ENCODE data around the gene USP46.

The USP46 gene

GRCh38 chr4:52577624-52577962 is 81.5 kb downstream of the USP46 start:
- in situ Hi-C loops (cut with HindIII; ENCODE audit: low sequenced_read_pairs) = no loop called here
- no peak for TF ChIP-seq CTCF (IDR thresholded peaks at IDR 0.05; ENCODE audit: low read depth, low read length)
- DNase-seq (ENCODE audit: low read depth, low spot score) = no peak
- H3K4me3 ChIP-seq (ENCODE audit: low read depth, low read length) = no peak overlapping the region

GRCh38 chr4:52576961-52577623 is 82.0 kb downstream of the USP46 start:
- peak; percentile 22 for DNase-seq (ENCODE audit: low read depth, low spot score)
- in situ Hi-C loops (cut with HindIII; ENCODE audit: low sequenced_read_pairs) = no loop called here

GRCh38 chr4:52576326-52576725 is 82.8 kb downstream of the USP46 start:
- no peak overlapping the region for H3K4me3 ChIP-seq (ENCODE audit: low read depth, low read length)
- TF ChIP-seq CTCF (IDR thresholded peaks at IDR 0.05; ENCODE audit: low read depth, low read length) = no peak
- in situ Hi-C loops (cut with HindIII; ENCODE audit: low sequenced_read_pairs) = no loop called here
- DNase-seq (ENCODE audit: low read depth, low spot score) = no peak

More at GRCh38 chr4:52576961-52577623, 82.0 kb downstream of the USP46 start:
- TF ChIP-seq CTCF (IDR thresholded peaks at IDR 0.05; ENCODE audit: low read depth, low read length) = no peak
- H3K4me3 ChIP-seq (ENCODE audit: low read depth, low read length) = no peak overlapping the region

GRCh38 chr4:52575406-52575805 is 83.7 kb downstream of the USP46 start:
- in situ Hi-C loops (cut with HindIII; ENCODE audit: low sequenced_read_pairs) = no loop called here
- TF ChIP-seq CTCF (IDR thresholded peaks at IDR 0.05; ENCODE audit: low read depth, low read length) = no peak
- DNase-seq (ENCODE audit: low read depth, low spot score) = no peak
- no peak overlapping the region for H3K4me3 ChIP-seq (ENCODE audit: low read depth, low read length)

- in situ Hi-C loops (cut with HindIII; ENCODE audit: low sequenced_read_pairs) = no loop called here
- no peak for DNase-seq (ENCODE audit: low read depth, low spot score)
- TF ChIP-seq CTCF (IDR thresholded peaks at IDR 0.05; ENCODE audit: low read depth, low read length) = no peak
- H3K4me3 ChIP-seq (ENCODE audit: low read depth, low read length) = no peak overlapping the region
These were observed 85.1 kb downstream of the USP46 start for GRCh38 chr4:52574036-52574435.

- no peak overlapping the region for H3K4me3 ChIP-seq (ENCODE audit: low read depth, low read length)
- DNase-seq (ENCODE audit: low read depth, low spot score) = no peak
- TF ChIP-seq CTCF (IDR thresholded peaks at IDR 0.05; ENCODE audit: low read depth, low read length) = no peak
- in situ Hi-C loops (cut with HindIII; ENCODE audit: low sequenced_read_pairs) = no loop called here
These were observed 85.5 kb downstream of the USP46 start for GRCh38 chr4:52573551-52573950.
